ENCODE measurements around the gene FHAD1.

Gene FHAD1

GRCh38 chr1:15246960-15247614 lies at the start of gene FHAD1:
Gene FHAD1 (plus strand): TSS chr1:15247223. CDS start chr1:15251785, 4,562 bp downstream.
- TF ChIP-seq CTCF (IDR thresholded peaks at IDR 0.05; ENCODE audit: low read depth, low read length, missing control alignments), result no peak
- H3K4me3 ChIP-seq (ENCODE audit: low read depth, low read length), result peak within 1 kb of the TSS; percentile 27
- no peak for DNase-seq (ENCODE audit: low read depth)

- DNase-seq (ENCODE audit: low read depth), result no peak
Observed at GRCh38 chr1:15197591-15198447, 49.2 kb upstream of the FHAD1 start.

GRCh38 chr1:15198684-15199083 lies 48.3 kb upstream of the FHAD1 start:
- no peak overlapping the region for H3K4me3 ChIP-seq (ENCODE audit: low read depth, low read length)
- no peak for DNase-seq (ENCODE audit: low read depth)
- TF ChIP-seq CTCF (IDR thresholded peaks at IDR 0.05; ENCODE audit: low read depth, low read length, missing control alignments), result no peak

More at GRCh38 chr1:15197591-15198447, 49.2 kb upstream of the FHAD1 start:
- no peak for TF ChIP-seq CTCF (IDR thresholded peaks at IDR 0.05; ENCODE audit: low read depth, low read length, missing control alignments)
- no peak overlapping the region for H3K4me3 ChIP-seq (ENCODE audit: low read depth, low read length)

- H3K4me3 ChIP-seq (ENCODE audit: low read depth, low read length), result no peak overlapping the region
- no peak for TF ChIP-seq CTCF (IDR thresholded peaks at IDR 0.05; ENCODE audit: low read depth, low read length, missing control alignments)
- no peak for DNase-seq (ENCODE audit: low read depth)
Observed at GRCh38 chr1:15201221-15201620, 45.8 kb upstream of the FHAD1 start.

- DNase-seq (ENCODE audit: low read depth), result no peak
- no peak for TF ChIP-seq CTCF (IDR thresholded peaks at IDR 0.05; ENCODE audit: low read depth, low read length, missing control alignments)
Observed at GRCh38 chr1:15201849-15202551, 45.0 kb upstream of the FHAD1 start.

GRCh38 chr1:15204931-15205330 lies 42.1 kb upstream of the FHAD1 start:
- TF ChIP-seq CTCF (IDR thresholded peaks at IDR 0.05; ENCODE audit: low read depth, low read length, missing control alignments), result no peak
- no peak for DNase-seq (ENCODE audit: low read depth)
- H3K4me3 ChIP-seq (ENCODE audit: low read depth, low read length), result no peak overlapping the region

More at GRCh38 chr1:15201849-15202551, 45.0 kb upstream of the FHAD1 start:
- no peak overlapping the region for H3K4me3 ChIP-seq (ENCODE audit: low read depth, low read length)

Measured in GM12864 (cell line).